CD14-positive monocyte (primary cell): ENCODE results near the gene NDST1. TPM values are rescaled to one million over a fixed set of nuclear protein-coding genes. Genes with fewer than 3 reads are reported as not detected.

Source experiments
- DNase-seq, 3 donors: peaks; one replicate each; pipeline ENCODE4 v3.0.0-alpha.2; 2011 to 2022
- H2AFZ ChIP-seq: 2 replicates; pipeline ENCODE4 v1.6.0; 2012; ENCODE audit warnings: mild to moderate bottlenecking, low read depth, low read length, inconsistent platforms; ENCODE audit not compliant: insufficient read depth, poor library complexity, severe bottlenecking
- H3K27ac ChIP-seq, 2 donors: 1 replicate in 1 of 2; 2 replicates in 1 of 2; pipeline ENCODE4 v1.5.1; 2012 to 2013; ENCODE audit warnings: low read length in 2 of 2, control low read depth in 1 of 2, inconsistent platforms in 1 of 2, low read depth in 1 of 2, mild to moderate bottlenecking in 1 of 2
- H3K27me3 ChIP-seq, 2 donors: one replicate each; pipeline versions ENCODE4 v1.6.0 to v1.6.1; 2011 to 2013; ENCODE audit warnings: low read length in 2 of 2; ENCODE audit not compliant: control insufficient read depth in 2 of 2, insufficient read depth in 2 of 2
- H3K36me3 ChIP-seq, 2 donors: replicated peaks in 1 of 2; 1 replicate in 1 of 2; 2 replicates in 1 of 2; pipeline versions ENCODE4 v1.5.1 to v1.6.1; 2012 to 2013; ENCODE audit warnings: low read length in 2 of 2, control low read depth in 1 of 2, inconsistent platforms in 1 of 2, mild to moderate bottlenecking in 1 of 2; ENCODE audit not compliant: insufficient read depth in 2 of 2, control insufficient read depth in 1 of 2
- H3K4me1 ChIP-seq, 2 donors: 1 replicate in 1 of 2; 2 replicates in 1 of 2; pipeline versions ENCODE4 v1.5.1 to v1.6.1; 2012 to 2013; ENCODE audit warnings: low read length in 2 of 2, control low read depth in 1 of 2, inconsistent platforms in 1 of 2, mild to moderate bottlenecking in 1 of 2, moderate library complexity in 1 of 2; ENCODE audit not compliant: insufficient read depth in 2 of 2, control insufficient read depth in 1 of 2
- H3K4me2 ChIP-seq: replicated peaks from 2 replicates; pipeline ENCODE3; 2012; ENCODE audit warnings: low read length, moderate library complexity, mild to moderate bottlenecking; ENCODE audit not compliant: poor library complexity, severe bottlenecking; ENCODE audit errors: extremely low read depth
- H3K4me3 ChIP-seq, 3 experiments: fragments of 200-600 bp in 1 of 3; sonication (generic) in 1 of 3; replicated peaks in 1 of 3; 1 replicate in 2 of 3; 2 replicates in 1 of 3; pipeline ENCODE4 v1.5.1; 2011 to 2013; ENCODE audit warnings: low read length in 3 of 3, mild to moderate bottlenecking in 3 of 3, control low read depth in 2 of 3, low read depth in 2 of 3, inconsistent platforms in 1 of 3, moderate library complexity in 1 of 3
- H3K79me2 ChIP-seq: 2 replicates; pipeline ENCODE4 v1.6.0; 2012; ENCODE audit warnings: mild to moderate bottlenecking, control low read depth, inconsistent platforms, low read length, moderate library complexity; ENCODE audit not compliant: insufficient read depth
- H3K9ac ChIP-seq: 2 replicates; pipeline ENCODE4 v1.6.0; 2017; ENCODE audit warnings: low read length, mild to moderate bottlenecking; ENCODE audit not compliant: insufficient read depth, poor library complexity, severe bottlenecking
- H3K9me3 ChIP-seq, 2 donors: replicated peaks in 1 of 2; 1 replicate in 1 of 2; 2 replicates in 1 of 2; pipeline versions ENCODE4 v1.5.1 to v1.6.1; 2012 to 2013; ENCODE audit warnings: low read length in 2 of 2, control low read depth in 1 of 2; ENCODE audit not compliant: control insufficient read depth in 1 of 2, insufficient read depth in 1 of 2
- H4K20me1 ChIP-seq: 2 replicates; pipeline ENCODE4 v1.6.0; 2012; ENCODE audit warnings: mild to moderate bottlenecking, low read length, control low read depth, moderate library complexity; ENCODE audit not compliant: insufficient read depth
- H3K27ac Mint-ChIP-seq, 7 donors: one replicate each; pipeline ENCODE4 v1.8.0; 2020; ENCODE audit warnings: mild to moderate bottlenecking in 7 of 7, mixed read lengths in 7 of 7, moderate library complexity in 6 of 7, inconsistent platforms in 2 of 7
- H3K27me3 Mint-ChIP-seq, 3 donors: one replicate each; pipeline ENCODE4 v1.8.0; 2021 to 2022; ENCODE audit warnings: low read depth in 3 of 3, mild to moderate bottlenecking in 3 of 3, mixed read lengths in 3 of 3, moderate library complexity in 3 of 3, inconsistent platforms in 1 of 3
- H3K36me3 Mint-ChIP-seq, 2 donors: one replicate each; pipeline ENCODE4 v1.8.0; 2020; ENCODE audit warnings: mixed read lengths in 2 of 2, inconsistent platforms in 1 of 2, mild to moderate bottlenecking in 1 of 2
- H3K4me1 Mint-ChIP-seq: one replicate; pipeline ENCODE4 v1.8.0; 2020; ENCODE audit warnings: mild to moderate bottlenecking, mixed read lengths
- H3K4me3 Mint-ChIP-seq, 2 donors: one replicate each; pipeline ENCODE4 v1.8.0; 2020; ENCODE audit warnings: mild to moderate bottlenecking in 2 of 2, mixed read lengths in 2 of 2, moderate library complexity in 1 of 2
- H3K9me3 Mint-ChIP-seq, 7 donors: one replicate each; pipeline ENCODE4 v1.8.0; 2020 to 2022; ENCODE audit warnings: mixed read lengths in 7 of 7, mild to moderate bottlenecking in 6 of 7, moderate library complexity in 6 of 7, inconsistent platforms in 2 of 7
- WGBS: methylation state at CpG from one replicate; pipeline ENCODE4 v1.1.5; 2013; ENCODE audit warnings: missing lambda C conversion rate; ENCODE audit not compliant: insufficient coverage; 5-methylcytosine and 5-hydroxymethylcytosine counted together
- intact Hi-C, 2 donors: fragments of 100-400 bp; cut with micrococcal nuclease; formaldehyde crosslinking; loops; one replicate each; pipeline versions ENCODE4 v1.15.0 to v1.15.1; 2023
- polyA plus RNA-seq, 3 donors: library from polyadenylated mRNA; depleted of rRNA in 1 of 3; unstranded in 2 of 3; stranded (reverse) in 1 of 3; fragments of 300-500 nt in 2 of 3; fragments of >200 nt in 1 of 3; fragmentation: Illumina TruSeq in 2 of 3; gene quantifications; 1 replicate in 2 of 3; 2 replicates in 1 of 3; pipeline ENCODE4 v1.2.3, GENCODE V29; 2012 to 2021
- TF ChIP-seq, protein P1 (sequence below): fragments of 200-600 bp; IDR thresholded peaks from one replicate; pipeline ENCODE4 v1.8.0; 2022; ENCODE audit warnings: antibody characterized with exemption, mild to moderate bottlenecking

NDST1 gene
- polyA plus RNA-seq, 3 donors, result 7.0 to 18.9 (median 7.5) TPM

DNA sequence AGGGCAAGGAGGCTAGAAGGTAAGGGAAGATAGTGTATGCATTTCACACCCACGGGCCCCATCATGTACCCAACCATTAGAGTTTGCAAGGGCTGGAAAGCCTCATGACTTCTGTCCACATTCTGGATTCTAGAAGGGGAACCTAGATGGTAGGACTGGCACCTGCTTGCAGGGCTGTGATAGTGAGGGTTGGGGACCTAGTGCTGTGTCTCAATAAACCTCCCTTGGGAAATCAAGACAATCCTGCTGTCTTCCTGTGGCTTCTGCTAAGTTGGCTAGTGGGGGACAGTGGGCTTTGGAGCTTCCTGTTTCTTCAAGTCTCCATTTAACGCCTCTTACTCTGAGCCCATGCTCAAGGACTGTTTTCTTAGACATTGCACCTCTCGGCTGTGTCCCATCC, 88.9 kb downstream of the NDST1 start:
- Mint-ChIP-seq H3K9me3 (peaks cover 0 to 2% (median 0%) of the 10 kb centered on the region in 7 donors), H3K27me3 (no peaks in the 10 kb centered on the region), H3K36me3 (no peaks in the 10 kb centered on the region), H3K27ac (peak overlapping the region in 1 of 7 donors; percentile 33), H3K4me3 (no peak overlapping the region), H3K4me1 (peaks cover 12% of the 10 kb centered on the region)
- Histone ChIP-seq H3K4me1 (no peaks in the 10 kb centered on the region), H3K4me2 (no peak overlapping the region), H3K27me3 (no peaks in the 10 kb centered on the region), H3K79me2 (no peaks in the 10 kb centered on the region), H3K36me3 (no peaks in the 10 kb centered on the region), H3K4me3 (no peak overlapping the region), H4K20me1 (no peaks in the 10 kb centered on the region), H3K9me3 (no peaks in the 10 kb centered on the region), H2AFZ (no peak overlapping the region), H3K9ac (no peak overlapping the region), H3K27ac (no peak overlapping the region)
- no CpG with 5 or more reads among the region's 3 CpGs for whole genome bisulfite sequencing
- intact Hi-C loops, result no loop called here
- TF ChIP-seq, protein P1, sequence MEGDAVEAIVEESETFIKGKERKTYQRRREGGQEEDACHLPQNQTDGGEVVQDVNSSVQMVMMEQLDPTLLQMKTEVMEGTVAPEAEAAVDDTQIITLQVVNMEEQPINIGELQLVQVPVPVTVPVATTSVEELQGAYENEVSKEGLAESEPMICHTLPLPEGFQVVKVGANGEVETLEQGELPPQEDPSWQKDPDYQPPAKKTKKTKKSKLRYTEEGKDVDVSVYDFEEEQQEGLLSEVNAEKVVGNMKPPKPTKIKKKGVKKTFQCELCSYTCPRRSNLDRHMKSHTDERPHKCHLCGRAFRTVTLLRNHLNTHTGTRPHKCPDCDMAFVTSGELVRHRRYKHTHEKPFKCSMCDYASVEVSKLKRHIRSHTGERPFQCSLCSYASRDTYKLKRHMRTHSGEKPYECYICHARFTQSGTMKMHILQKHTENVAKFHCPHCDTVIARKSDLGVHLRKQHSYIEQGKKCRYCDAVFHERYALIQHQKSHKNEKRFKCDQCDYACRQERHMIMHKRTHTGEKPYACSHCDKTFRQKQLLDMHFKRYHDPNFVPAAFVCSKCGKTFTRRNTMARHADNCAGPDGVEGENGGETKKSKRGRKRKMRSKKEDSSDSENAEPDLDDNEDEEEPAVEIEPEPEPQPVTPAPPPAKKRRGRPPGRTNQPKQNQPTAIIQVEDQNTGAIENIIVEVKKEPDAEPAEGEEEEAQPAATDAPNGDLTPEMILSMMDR, result no peak
- no peak for DNase-seq

DNA sequence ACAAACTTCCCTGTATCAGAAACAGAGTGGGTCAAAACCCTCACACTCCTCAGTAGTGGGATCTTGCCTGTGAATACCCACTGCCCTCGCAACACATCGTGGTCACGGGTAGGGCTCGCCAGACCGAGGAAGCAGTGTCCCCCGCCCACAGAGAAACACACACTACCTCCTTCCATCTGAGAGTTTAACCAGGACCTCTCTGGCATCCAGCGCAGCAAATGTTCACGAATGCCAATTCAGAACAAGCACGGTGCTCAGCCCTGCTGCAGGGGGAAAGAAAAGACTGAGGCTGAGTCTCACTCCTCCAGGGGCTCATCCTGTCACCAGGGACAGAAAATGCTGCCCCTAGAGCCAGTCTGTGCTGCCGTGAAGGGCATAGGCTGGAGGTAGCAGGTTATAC, 90.1 kb downstream of the NDST1 start:
- Mint-ChIP-seq H3K4me3 (no peak overlapping the region), H3K36me3 (no peaks in the 10 kb centered on the region), H3K4me1 (peaks cover 12% of the 10 kb centered on the region), H3K27ac (no peak overlapping the region), H3K9me3 (peaks cover 0 to 2% (median 0%) of the 10 kb centered on the region in 7 donors), H3K27me3 (peaks cover 0 to 2% (median 0%) of the 10 kb centered on the region in 3 donors)
- H3K27me3 ChIP-seq, result no peaks in the 10 kb centered on the region
- no peaks in the 10 kb centered on the region for H3K79me2 ChIP-seq
- H4K20me1 ChIP-seq, result no peaks in the 10 kb centered on the region
- H3K27ac ChIP-seq, result no peak overlapping the region
- H3K9me3 ChIP-seq, result no peaks in the 10 kb centered on the region
- TF ChIP-seq, protein P1, result no peak
- no peak overlapping the region for H3K4me2 ChIP-seq
- no peaks in the 10 kb centered on the region for H3K4me1 ChIP-seq
- 35% methylated on average over 8 of the region's 10 CpGs for WGBS
- peak overlapping the region; percentile 17 for H2AFZ ChIP-seq
- H3K4me3 ChIP-seq, result no peak overlapping the region
- intact Hi-C loops, result no loop called here
- H3K36me3 ChIP-seq, result no peaks in the 10 kb centered on the region
- DNase-seq, result no peak
- H3K9ac ChIP-seq, result no peak overlapping the region
